Breast epithelium (tissue), 4 donors: ENCODE data around the gene NOL6. TPM values are rescaled to one million over a fixed set of nuclear protein-coding genes. Genes with fewer than 3 reads are reported as not detected.

Experiments
- DNase-seq, 2 donors: peaks; one replicate each; pipeline ENCODE4 v3.0.0-alpha.2; 2019; ENCODE audit warnings: low spot score in 2 of 2
- H3K27ac ChIP-seq, 2 donors: fragments of 200-600 bp; sonication (generic) in 1 of 2; one replicate each; pipeline ENCODE4 v1.5.1; 2016 to 2019; ENCODE audit warnings: mild to moderate bottlenecking in 1 of 2
- H3K27me3 ChIP-seq, 2 donors: fragments of 200-600 bp; sonication (generic) in 1 of 2; one replicate each; pipeline versions ENCODE4 v1.5.1 to v1.6.0; 2017 to 2019; ENCODE audit warnings: control low read depth in 1 of 2, mild to moderate bottlenecking in 1 of 2
- H3K36me3 ChIP-seq: fragments of 200-600 bp; one replicate; pipeline ENCODE4 v1.5.1; 2019
- H3K4me1 ChIP-seq, 2 donors: fragments of 200-600 bp; sonication (generic); one replicate each; pipeline ENCODE4 v1.5.1; 2016 to 2019; ENCODE audit warnings: control low read depth in 1 of 2
- H3K4me3 ChIP-seq, 3 donors: fragments of 200-600 bp; sonication (generic); 1 replicate in 2 of 3; 2 replicates in 1 of 3; pipeline ENCODE4 v1.5.1; 2016 to 2019; ENCODE audit warnings: mild to moderate bottlenecking in 3 of 3, moderate library complexity in 2 of 3
- H3K9me3 ChIP-seq, 2 donors: fragments of 200-600 bp; sonication (generic) in 1 of 2; one replicate each; pipeline ENCODE4 v1.5.1; 2016 to 2019; ENCODE audit warnings: control low read depth in 1 of 2
- CTCF ChIP-seq, 3 donors: fragments of 450-650 bp; IDR thresholded peaks; one replicate each; pipeline ENCODE4 v1.5.1; 2016 to 2017; ENCODE audit warnings: antibody characterized with exemption in 3 of 3, mild to moderate bottlenecking in 3 of 3, moderate library complexity in 3 of 3
- POLR2A ChIP-seq: fragments of 450-650 bp; IDR thresholded peaks from one replicate; pipeline ENCODE4 v1.6.1; 2016; ENCODE audit warnings: antibody characterized with exemption, mild to moderate bottlenecking, moderate library complexity
- POLR2AphosphoS5 ChIP-seq, 3 donors: sonication (generic); formaldehyde crosslinking; IDR thresholded peaks; one replicate each; pipeline ENCODE4 v1.6.1; 2017; ENCODE audit warnings: antibody characterized with exemption in 3 of 3
- intact Hi-C: fragments of 100-400 bp; cut with DNase I; formaldehyde crosslinking; loops from one replicate; pipeline ENCODE4 v1.15.1; 2023; ENCODE audit warnings: low total_unique reads
- total RNA-seq, 3 donors: library from RNA; depleted of rRNA; stranded (reverse); fragments of >200 nt; gene quantifications; one replicate each; pipeline ENCODE4 v1.1.0, GENCODE V29; 2016

NOL6 gene
- total RNA-seq, 3 donors from 2014 or later: 14.2 to 23.9 (median 22.3) TPM

- peaks cover 16% of the 10 kb centered on the region for H3K36me3 ChIP-seq
- intact Hi-C loops: no loop called here
- H3K27ac ChIP-seq: no peak overlapping the region
These were observed 9.6 kb downstream of the NOL6 start for GRCh38 chr9:33464045-33464636.

GRCh38 chr9:33463151-33463550 lies 10.6 kb downstream of the NOL6 start:
- Histone ChIP-seq H3K4me1 (no peaks in the 10 kb centered on the region), H3K9me3 (no peaks in the 10 kb centered on the region), H3K27ac (no peak overlapping the region), H3K4me3 (no peak overlapping the region), H3K36me3 (peaks cover 16% of the 10 kb centered on the region), H3K27me3 (no peaks in the 10 kb centered on the region)
- TF ChIP-seq POLR2AphosphoS5 (IDR thresholded peaks at IDR 0.05) (no peak), CTCF (IDR thresholded peaks at IDR 0.05) (no peak), POLR2A (no peak)
- intact Hi-C loops: no loop called here
- no peak for DNase-seq

More at GRCh38 chr9:33464045-33464636, 9.6 kb downstream of the NOL6 start:
- TF ChIP-seq CTCF (IDR thresholded peaks at IDR 0.05) (no peak), POLR2AphosphoS5 (IDR thresholded peaks at IDR 0.05) (no peak), POLR2A (no peak)
- H3K9me3 ChIP-seq: no peaks in the 10 kb centered on the region
- no peak overlapping the region for H3K4me3 ChIP-seq
- H3K27me3 ChIP-seq: no peaks in the 10 kb centered on the region
- no peaks in the 10 kb centered on the region for H3K4me1 ChIP-seq
- DNase-seq: no peak

- Histone ChIP-seq H3K4me1 (no peaks in the 10 kb centered on the region), H3K27ac (no peak overlapping the region), H3K27me3 (no peaks in the 10 kb centered on the region), H3K9me3 (no peaks in the 10 kb centered on the region), H3K4me3 (no peak overlapping the region), H3K36me3 (peaks cover 16% of the 10 kb centered on the region)
- no peak for DNase-seq
- intact Hi-C loops: no loop called here
- TF ChIP-seq CTCF (IDR thresholded peaks at IDR 0.05) (no peak), POLR2AphosphoS5 (IDR thresholded peaks at IDR 0.05) (no peak), POLR2A (no peak)
These were observed 12.2 kb downstream of the NOL6 start for GRCh38 chr9:33461492-33461891.

GRCh38 chr9:33460854-33461253 lies 12.9 kb downstream of the NOL6 start:
- no peaks in the 10 kb centered on the region for H3K27me3 ChIP-seq
- H3K4me3 ChIP-seq: no peak overlapping the region
- no peak for TF ChIP-seq POLR2A
- TF ChIP-seq POLR2AphosphoS5 (IDR thresholded peaks at IDR 0.05): no peak
- TF ChIP-seq CTCF (IDR thresholded peaks at IDR 0.05): no peak
- no peaks in the 10 kb centered on the region for H3K4me1 ChIP-seq
- intact Hi-C loops: no loop called here
- peaks cover 16% of the 10 kb centered on the region for H3K36me3 ChIP-seq
- no peak overlapping the region for H3K27ac ChIP-seq
- no peak for DNase-seq
- H3K9me3 ChIP-seq: no peaks in the 10 kb centered on the region

- intact Hi-C loops: no loop called here
- no peak for TF ChIP-seq POLR2AphosphoS5 (IDR thresholded peaks at IDR 0.05)
- TF ChIP-seq POLR2A: no peak
- no peak for TF ChIP-seq CTCF (IDR thresholded peaks at IDR 0.05)
These were observed 14.6 kb downstream of the NOL6 start for GRCh38 chr9:33459115-33459514.

More at GRCh38 chr9:33459115-33459514, 14.6 kb downstream of the NOL6 start:
- no peak for DNase-seq
- no peak overlapping the region for H3K27ac ChIP-seq
- peaks cover 16% of the 10 kb centered on the region for H3K36me3 ChIP-seq
- H3K4me3 ChIP-seq: no peak overlapping the region
- H3K27me3 ChIP-seq: no peaks in the 10 kb centered on the region
- no peaks in the 10 kb centered on the region for H3K4me1 ChIP-seq
- H3K9me3 ChIP-seq: no peaks in the 10 kb centered on the region
